Endothelial cell (in vitro differentiated cells): ENCODE data around the gene EID2. TPM values are rescaled to one million over a fixed set of nuclear protein-coding genes. Genes with fewer than 3 reads are reported as not detected.

Experiments
- DNase-seq: peaks from one replicate; pipeline ENCODE4 v3.0.0; 2021; ENCODE audit warnings: low spot score
- H3K27ac Mint-ChIP-seq: one replicate; pipeline ENCODE4 v1.8.0; 2021; ENCODE audit warnings: mixed read lengths, inconsistent platforms; ENCODE audit not compliant: unreplicated experiment
- H3K27me3 Mint-ChIP-seq: one replicate; pipeline ENCODE4 v1.8.0; 2021; ENCODE audit warnings: mild to moderate bottlenecking, moderate library complexity, mixed read lengths, inconsistent platforms; ENCODE audit not compliant: unreplicated experiment
- H3K36me3 Mint-ChIP-seq: one replicate; pipeline ENCODE4 v1.8.0; 2021; ENCODE audit warnings: mild to moderate bottlenecking, low read depth, mixed read lengths, inconsistent platforms; ENCODE audit not compliant: unreplicated experiment
- H3K4me1 Mint-ChIP-seq: one replicate; pipeline ENCODE4 v1.8.0; 2021; ENCODE audit warnings: mild to moderate bottlenecking, mixed read lengths, inconsistent platforms; ENCODE audit not compliant: unreplicated experiment
- H3K4me3 Mint-ChIP-seq: one replicate; pipeline ENCODE4 v1.8.0; 2021; ENCODE audit warnings: mild to moderate bottlenecking, mixed read lengths, inconsistent platforms; ENCODE audit not compliant: unreplicated experiment
- H3K9me3 Mint-ChIP-seq: one replicate; pipeline ENCODE4 v1.8.0; 2021; ENCODE audit warnings: mixed read lengths, inconsistent platforms; ENCODE audit not compliant: unreplicated experiment
- total RNA-seq: library from RNA; stranded (reverse); fragmentation: NEBNext Ultra II Directional; extraction: Animal tissue kit (Norgen Biotek cat#: 25700); gene quantifications from one replicate; pipeline ENCODE4 v1.2.1, GENCODE V29; 2021; ENCODE audit not compliant: unreplicated experiment
- TF ChIP-seq, protein P1 (sequence below): fragments of 200-600 bp; sonication (generic); IDR thresholded peaks from one replicate; pipeline ENCODE4 v1.5.0; 2021; ENCODE audit warnings: antibody characterized with exemption; ENCODE audit not compliant: unreplicated experiment

EID2 gene
- total RNA-seq, 1 donor from 2014 or later, result 19.6 TPM

DNA sequence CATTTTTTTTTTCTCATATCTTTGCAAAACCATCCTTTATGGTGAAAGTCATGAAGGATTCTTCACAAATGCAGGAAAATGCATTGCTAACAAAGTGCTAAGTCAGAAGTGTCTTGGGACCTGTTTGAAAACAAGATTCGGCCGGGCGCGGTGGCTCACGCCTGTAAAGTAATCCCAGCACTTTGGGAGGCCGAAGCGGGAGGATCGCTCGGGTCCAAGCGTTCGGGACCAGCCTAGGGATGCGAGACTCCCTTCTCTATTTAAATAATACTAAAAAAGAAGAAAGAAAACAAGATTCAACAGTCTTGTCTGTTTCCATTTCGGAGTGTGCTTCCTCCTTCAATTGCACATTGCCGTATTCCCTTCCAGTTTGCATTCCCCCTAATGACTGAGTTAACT, 8.1 kb downstream of the EID2 start:
- TF ChIP-seq, protein P1, sequence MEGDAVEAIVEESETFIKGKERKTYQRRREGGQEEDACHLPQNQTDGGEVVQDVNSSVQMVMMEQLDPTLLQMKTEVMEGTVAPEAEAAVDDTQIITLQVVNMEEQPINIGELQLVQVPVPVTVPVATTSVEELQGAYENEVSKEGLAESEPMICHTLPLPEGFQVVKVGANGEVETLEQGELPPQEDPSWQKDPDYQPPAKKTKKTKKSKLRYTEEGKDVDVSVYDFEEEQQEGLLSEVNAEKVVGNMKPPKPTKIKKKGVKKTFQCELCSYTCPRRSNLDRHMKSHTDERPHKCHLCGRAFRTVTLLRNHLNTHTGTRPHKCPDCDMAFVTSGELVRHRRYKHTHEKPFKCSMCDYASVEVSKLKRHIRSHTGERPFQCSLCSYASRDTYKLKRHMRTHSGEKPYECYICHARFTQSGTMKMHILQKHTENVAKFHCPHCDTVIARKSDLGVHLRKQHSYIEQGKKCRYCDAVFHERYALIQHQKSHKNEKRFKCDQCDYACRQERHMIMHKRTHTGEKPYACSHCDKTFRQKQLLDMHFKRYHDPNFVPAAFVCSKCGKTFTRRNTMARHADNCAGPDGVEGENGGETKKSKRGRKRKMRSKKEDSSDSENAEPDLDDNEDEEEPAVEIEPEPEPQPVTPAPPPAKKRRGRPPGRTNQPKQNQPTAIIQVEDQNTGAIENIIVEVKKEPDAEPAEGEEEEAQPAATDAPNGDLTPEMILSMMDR, result no peak
- no peaks in the 10 kb centered on the region for H3K27me3 Mint-ChIP-seq
- H3K27ac Mint-ChIP-seq, result no peak overlapping the region
- no peak for DNase-seq
- H3K36me3 Mint-ChIP-seq, result peaks cover 4% of the 10 kb centered on the region
- no peaks in the 10 kb centered on the region for H3K4me1 Mint-ChIP-seq
- peak overlapping the region; percentile 96 for H3K4me3 Mint-ChIP-seq
- H3K9me3 Mint-ChIP-seq, result no peaks in the 10 kb centered on the region

GRCh38 chr19:39525205-39525604, 14.8 kb downstream of the EID2 start:
- Mint-ChIP-seq H3K27ac (no peak overlapping the region), H3K4me3 (peak overlapping the region; percentile 25), H3K4me1 (no peaks in the 10 kb centered on the region), H3K9me3 (no peaks in the 10 kb centered on the region), H3K36me3 (peaks cover 4% of the 10 kb centered on the region), H3K27me3 (no peaks in the 10 kb centered on the region)
- no peak for DNase-seq
- TF ChIP-seq, protein P1, result no peak

DNA sequence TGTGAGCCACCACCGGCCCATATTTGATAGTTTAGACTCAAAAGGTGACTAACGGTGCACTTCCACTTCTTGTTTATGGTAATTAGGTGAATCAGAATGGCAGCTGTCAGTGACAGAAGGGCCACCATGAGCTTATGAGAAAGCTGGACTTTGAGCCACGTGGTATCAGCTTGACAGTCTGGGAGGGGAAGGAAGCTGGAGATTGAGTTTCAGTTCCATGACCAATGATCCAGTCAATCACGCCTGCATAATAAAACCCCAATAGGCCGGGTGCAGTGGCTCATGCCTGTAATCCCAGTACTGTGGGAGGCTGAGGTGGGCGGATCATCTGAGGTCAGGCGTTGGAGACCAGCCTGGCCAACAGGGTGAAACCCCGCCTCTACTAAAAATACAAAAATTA, 15.5 kb downstream of the EID2 start:
- Mint-ChIP-seq H3K9me3 (no peaks in the 10 kb centered on the region), H3K4me1 (no peaks in the 10 kb centered on the region), H3K27ac (no peak overlapping the region), H3K4me3 (no peak overlapping the region), H3K36me3 (peaks cover 4% of the 10 kb centered on the region), H3K27me3 (no peaks in the 10 kb centered on the region)
- TF ChIP-seq, protein P1, result no peak
- DNase-seq, result no peak

GRCh38 chr19:39520541-39521484, 19.1 kb downstream of the EID2 start:
- Mint-ChIP-seq H3K4me3 (no peak overlapping the region), H3K27me3 (peaks cover 10% of the 10 kb centered on the region), H3K9me3 (no peaks in the 10 kb centered on the region), H3K4me1 (peaks cover 9% of the 10 kb centered on the region), H3K36me3 (peaks cover 4% of the 10 kb centered on the region), H3K27ac (no peak overlapping the region)
- no peak for DNase-seq
- TF ChIP-seq, protein P1, result no peak

GRCh38 chr19:39518975-39519374, 21.0 kb downstream of the EID2 start:
- no peak for DNase-seq
- Mint-ChIP-seq H3K27ac (no peak overlapping the region), H3K9me3 (no peaks in the 10 kb centered on the region), H3K36me3 (peaks cover 4% of the 10 kb centered on the region), H3K4me1 (peaks cover 12% of the 10 kb centered on the region), H3K4me3 (no peak overlapping the region), H3K27me3 (peaks cover 12% of the 10 kb centered on the region)
- TF ChIP-seq, protein P1, result no peak
